Measurements from ENCODE around the gene TRIM3. TPM values are rescaled to one million over a fixed set of nuclear protein-coding genes. Genes with fewer than 3 reads are reported as not detected.

The TRIM3 gene
- total RNA-seq, 1 experiment from 2014 or later, result 14.4 TPM

DNA sequence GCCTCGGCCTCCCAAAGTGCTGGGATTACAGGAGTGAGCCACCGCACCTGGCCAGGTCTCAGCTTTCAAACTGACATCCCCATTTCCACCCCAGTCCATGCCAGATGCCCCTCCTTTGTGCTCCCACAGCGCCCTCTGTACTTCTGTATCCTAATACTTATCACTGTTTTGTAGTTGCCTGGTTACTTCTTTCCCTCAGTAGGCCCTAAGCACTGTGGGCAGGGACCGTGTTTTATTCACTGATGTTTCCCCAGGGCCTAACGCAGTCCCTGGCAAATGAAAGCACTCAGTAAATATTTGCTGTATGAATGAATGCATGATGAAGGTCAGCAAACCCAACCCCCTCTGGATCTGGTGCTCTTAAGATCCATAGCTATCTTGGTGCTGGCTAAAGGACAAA lies 2.2 kb upstream of the TRIM3 start:
- no peak overlapping the region for H3K4ac ChIP-seq (ENCODE audit: low read depth, low read length)
- no peak overlapping the region for H3K56ac ChIP-seq (ENCODE audit: insufficient read length, low read depth, low read length)
- no peak overlapping the region for H3K27ac ChIP-seq (ENCODE audit: insufficient read length, low read depth, low read length)
- H4K8ac ChIP-seq (replicated peaks; ENCODE audit: insufficient read length, low read depth, low read length), result no peak overlapping the region
- TF ChIP-seq, protein P1, sequence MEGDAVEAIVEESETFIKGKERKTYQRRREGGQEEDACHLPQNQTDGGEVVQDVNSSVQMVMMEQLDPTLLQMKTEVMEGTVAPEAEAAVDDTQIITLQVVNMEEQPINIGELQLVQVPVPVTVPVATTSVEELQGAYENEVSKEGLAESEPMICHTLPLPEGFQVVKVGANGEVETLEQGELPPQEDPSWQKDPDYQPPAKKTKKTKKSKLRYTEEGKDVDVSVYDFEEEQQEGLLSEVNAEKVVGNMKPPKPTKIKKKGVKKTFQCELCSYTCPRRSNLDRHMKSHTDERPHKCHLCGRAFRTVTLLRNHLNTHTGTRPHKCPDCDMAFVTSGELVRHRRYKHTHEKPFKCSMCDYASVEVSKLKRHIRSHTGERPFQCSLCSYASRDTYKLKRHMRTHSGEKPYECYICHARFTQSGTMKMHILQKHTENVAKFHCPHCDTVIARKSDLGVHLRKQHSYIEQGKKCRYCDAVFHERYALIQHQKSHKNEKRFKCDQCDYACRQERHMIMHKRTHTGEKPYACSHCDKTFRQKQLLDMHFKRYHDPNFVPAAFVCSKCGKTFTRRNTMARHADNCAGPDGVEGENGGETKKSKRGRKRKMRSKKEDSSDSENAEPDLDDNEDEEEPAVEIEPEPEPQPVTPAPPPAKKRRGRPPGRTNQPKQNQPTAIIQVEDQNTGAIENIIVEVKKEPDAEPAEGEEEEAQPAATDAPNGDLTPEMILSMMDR (conservative IDR thresholded peaks at IDR 0.05), result peak; percentile 37; the same call in 2 of the 3 replicates
- H2BK5ac ChIP-seq (ENCODE audit: insufficient read length, low read length), result no peak overlapping the region
- no peak overlapping the region for H4K5ac ChIP-seq (ENCODE audit: insufficient read length, low read depth, low read length)
- no peak overlapping the region for H4K91ac ChIP-seq (ENCODE audit: insufficient read length, low read depth, low read length)
- H3K23ac ChIP-seq (ENCODE audit: insufficient read length, low read depth, low read length), result no peak overlapping the region
- H3K79me1 ChIP-seq (ENCODE audit: insufficient read depth, low read depth, low read length, poor library complexity, severe bottlenecking), result peaks cover 4% of the 10 kb centered on the region
- H2AFZ ChIP-seq (ENCODE audit: low read length), result no peak overlapping the region
- no peak overlapping the region for H2AK5ac ChIP-seq (ENCODE audit: insufficient read length, low read length)
- peaks cover 35 to 37% of the 10 kb centered on the region in 2 experiments for H3K4me1 Mint-ChIP-seq
- H3K9ac ChIP-seq (ENCODE audit: extremely low read depth, insufficient read length, low read length), result no peak overlapping the region
- no peak overlapping the region for H2BK12ac ChIP-seq (ENCODE audit: insufficient read length, low read depth, low read length)
- H3K18ac ChIP-seq (ENCODE audit: insufficient read length, low read depth, low read length), result no peak overlapping the region
- H3K36me3 Mint-ChIP-seq (ENCODE audit: insufficient read depth in 1 of 3, low read depth in 3 of 3), result peaks cover 30 to 37% (median 36%) of the 10 kb centered on the region in 3 experiments
- H3K4me2 ChIP-seq (ENCODE audit: insufficient read depth, insufficient read length, low read length), result no peak overlapping the region
- H3K23me2 ChIP-seq (ENCODE audit: insufficient read length, low read depth, low read length, poor library complexity, severe bottlenecking), result peaks cover 20% of the 10 kb centered on the region
- peak; percentile 77 for DNase-seq
- H2BK120ac ChIP-seq (ENCODE audit: low read depth, low read length, poor library complexity, severe bottlenecking), result no peak overlapping the region
- no peak overlapping the region for H3K14ac ChIP-seq (ENCODE audit: insufficient read depth, low read length)
- no peak overlapping the region for H2BK20ac ChIP-seq (ENCODE audit: low read depth, low read length, poor library complexity, severe bottlenecking)
- peaks cover 8% of the 10 kb centered on the region; the same call in 1 of the 2 replicates for H3K4me1 ChIP-seq (ENCODE audit: insufficient read depth, low read length)
- H3K27ac Mint-ChIP-seq, result peak overlapping the region; percentile 28 to 81 (median 70); a peak in 3 of 7 replicates
- H4K20me1 ChIP-seq (ENCODE audit: control insufficient read depth, insufficient read depth, insufficient read length), result no peaks in the 10 kb centered on the region
- H3T11ph ChIP-seq (ENCODE audit: low read length), result no peak overlapping the region
- H3K79me2 ChIP-seq (ENCODE audit: insufficient read depth, low read length), result peaks cover 10% of the 10 kb centered on the region; the same call in 1 of the 2 replicates
- no CpG with 5 or more reads among the region's 5 CpGs for WGBS (ENCODE audit: extremely low coverage, insufficient read length, low lambda C conversion rate)
- peak overlapping the region in 1 of 2 experiments; percentile 60; a peak in 2 of 5 replicates for H3K4me3 Mint-ChIP-seq
- no peak overlapping the region for H2BK15ac ChIP-seq (ENCODE audit: low read depth, low read length)
- H3K27me3 Mint-ChIP-seq (ENCODE audit: low read depth), result no peaks in the 10 kb centered on the region; the same call in 1 of the 2 replicates
- no peaks in the 10 kb centered on the region for H3K9me3 ChIP-seq (ENCODE audit: control insufficient read depth, low read depth, low read length)
- H3K9me3 Mint-ChIP-seq, result no peaks in the 10 kb centered on the region
- H3K27me3 ChIP-seq (ENCODE audit: insufficient read depth, low read length), result no peaks in the 10 kb centered on the region; the same call in 1 of the 2 replicates

Measured in H9 (cell line).